Gastroesophageal sphincter (tissue), 4 donors: ENCODE measurements around the gene KDM5A. TPM values are rescaled to one million over a fixed set of nuclear protein-coding genes. Genes with fewer than 3 reads are reported as not detected.

Source experiments
- ATAC-seq: fragments of 150-250 bp; one replicate; pipeline ENCODE4 v1.9.1; 2016; ENCODE audit warnings: mild to moderate bottlenecking, moderate library complexity
- H3K27ac ChIP-seq, 4 donors: fragments of 200-600 bp; sonication (generic) in 3 of 4; 1 replicate in 3 of 4; 2 replicates in 1 of 4; pipeline ENCODE4 v1.5.1; 2016 to 2019
- H3K27me3 ChIP-seq: fragments of 200-600 bp; sonication (generic); one replicate; pipeline ENCODE4 v1.5.1; 2019
- H3K36me3 ChIP-seq, 2 donors: fragments of 200-600 bp; sonication (generic); one replicate each; pipeline ENCODE4 v1.5.1; 2019; ENCODE audit warnings: control low read depth in 1 of 2
- H3K4me1 ChIP-seq, 3 donors: fragments of 200-600 bp; sonication (generic); 1 replicate in 2 of 3; 2 replicates in 1 of 3; pipeline ENCODE4 v1.5.1; 2016 to 2019; ENCODE audit warnings: control low read depth in 2 of 3
- H3K4me3 ChIP-seq, 2 donors: fragments of 200-600 bp; sonication (generic); one replicate each; pipeline ENCODE4 v1.5.1; 2019; ENCODE audit warnings: mild to moderate bottlenecking in 1 of 2, moderate library complexity in 1 of 2
- H3K9me3 ChIP-seq, 3 donors: fragments of 200-600 bp; sonication (generic); one replicate each; pipeline ENCODE4 v1.5.1; 2017 to 2019; ENCODE audit warnings: control low read depth in 2 of 3
- CTCF ChIP-seq, 4 experiments: fragments of 200-600 bp in 2 of 4; fragments of 450-650 bp in 2 of 4; sonication (generic) in 1 of 4; IDR thresholded peaks; one replicate each; pipeline ENCODE4 v1.5.1; 2017 to 2019; ENCODE audit warnings: antibody characterized with exemption in 4 of 4, mild to moderate bottlenecking in 2 of 4, moderate library complexity in 2 of 4
- EP300 ChIP-seq: sonication (generic); formaldehyde crosslinking; IDR thresholded peaks from one replicate; pipeline ENCODE4 v1.6.1; 2017; ENCODE audit warnings: antibody characterized with exemption, mild to moderate bottlenecking
- POLR2A ChIP-seq, 2 donors: fragments of 450-650 bp; IDR thresholded peaks; one replicate each; pipeline ENCODE4 v1.6.1; 2017; ENCODE audit warnings: antibody characterized with exemption in 2 of 2, mild to moderate bottlenecking in 2 of 2, moderate library complexity in 1 of 2
- POLR2AphosphoS5 ChIP-seq: sonication (generic); formaldehyde crosslinking; IDR thresholded peaks from one replicate; pipeline ENCODE4 v1.6.1; 2017; ENCODE audit warnings: antibody characterized with exemption
- WGBS, 2 donors: methylation state at CpG; one replicate each; pipeline ENCODE4 v1.1.5; 2018; ENCODE audit warnings: low coverage in 1 of 2; 5-methylcytosine and 5-hydroxymethylcytosine counted together
- total RNA-seq, 4 donors: library from RNA; depleted of rRNA; stranded (reverse); fragments of >200 nt; gene quantifications; one replicate each; pipeline ENCODE4 v1.1.0, GENCODE V29; 2016

Gene KDM5A
- total RNA-seq, 4 donors from 2014 or later, result 39.3 to 87.9 (median 44.3) TPM

GRCh38 chr12:264269-264668 lies 124.9 kb downstream of the KDM5A start:
- TF ChIP-seq POLR2AphosphoS5, result no peak
- no peak for TF ChIP-seq POLR2A (IDR thresholded peaks at IDR 0.05)
- Histone ChIP-seq H3K36me3 (no peaks in the 10 kb centered on the region), H3K4me3 (no peak overlapping the region), H3K27ac (no peak overlapping the region), H3K27me3 (peaks cover 68% of the 10 kb centered on the region), H3K9me3 (no peaks in the 10 kb centered on the region), H3K4me1 (peaks cover 0 to 10% (median 0%) of the 10 kb centered on the region in 3 donors)
- ATAC-seq, result no peak
- WGBS, 2 donors, result 70 to 86% methylated on average over 3 of the region's 3 CpGs

- peaks cover 0 to 9% (median 0%) of the 10 kb centered on the region in 3 donors for H3K4me1 ChIP-seq
- no peak for ATAC-seq
- no peaks in the 10 kb centered on the region for H3K9me3 ChIP-seq
- H3K36me3 ChIP-seq, result no peaks in the 10 kb centered on the region
- TF ChIP-seq CTCF (IDR thresholded peaks at IDR 0.05) (no peak), EP300 (no peak), POLR2AphosphoS5 (no peak), POLR2A (IDR thresholded peaks at IDR 0.05) (no peak)
- peaks cover 73% of the 10 kb centered on the region for H3K27me3 ChIP-seq
- WGBS, 2 donors, result 65 to 73% methylated on average over 9 of the region's 9 CpGs
- no peak overlapping the region for H3K4me3 ChIP-seq
- no peak overlapping the region for H3K27ac ChIP-seq
These were observed 125.5 kb downstream of the KDM5A start for GRCh38 chr12:263574-263973.

DNA sequence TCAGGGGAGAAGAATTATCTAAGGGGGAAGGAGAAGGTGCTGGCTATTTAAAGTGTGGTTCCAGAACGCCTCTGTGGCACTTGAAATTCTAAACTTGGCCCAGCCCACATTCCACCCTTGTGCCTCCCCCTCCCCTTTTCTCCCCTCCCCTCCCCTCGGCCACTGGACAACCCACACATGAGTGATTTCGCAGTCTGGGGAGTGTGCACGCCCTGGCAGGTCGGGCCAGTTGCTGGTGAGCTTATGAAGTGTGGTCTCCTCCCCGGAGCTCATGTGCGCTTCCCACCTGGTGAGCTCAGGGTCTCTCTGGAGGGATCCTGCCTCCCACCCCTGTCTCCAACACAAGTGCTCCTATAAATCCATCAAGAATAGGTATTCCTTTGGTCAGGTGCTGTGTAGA lies 126.3 kb downstream of the KDM5A start, which contains the start of gene SLC6A13:
TSS of gene SLC6A13 (minus strand) at position 20 of the 400 bp plus-strand sequence. CDS start 2,784 bp downstream, outside the sequence.
- H3K36me3 ChIP-seq, result no peaks in the 10 kb centered on the region
- peaks cover 0 to 1% (median 0%) of the 10 kb centered on the region in 3 donors for H3K4me1 ChIP-seq
- ATAC-seq, result no peak
- no peak for TF ChIP-seq EP300
- TF ChIP-seq POLR2A (IDR thresholded peaks at IDR 0.05), result no peak
- no peak for TF ChIP-seq CTCF (IDR thresholded peaks at IDR 0.05)
- TF ChIP-seq POLR2AphosphoS5, result no peak
- H3K4me3 ChIP-seq, result no peak within 1 kb of the TSS
- no peak within 1 kb of the TSS for H3K27ac ChIP-seq
- H3K27me3 ChIP-seq, result peaks cover 80% of the 10 kb centered on the region
- no peaks in the 10 kb centered on the region for H3K9me3 ChIP-seq
- WGBS, 2 donors, result 0 to 21% methylated on average over 1 to 7 of the region's 7 CpGs

DNA sequence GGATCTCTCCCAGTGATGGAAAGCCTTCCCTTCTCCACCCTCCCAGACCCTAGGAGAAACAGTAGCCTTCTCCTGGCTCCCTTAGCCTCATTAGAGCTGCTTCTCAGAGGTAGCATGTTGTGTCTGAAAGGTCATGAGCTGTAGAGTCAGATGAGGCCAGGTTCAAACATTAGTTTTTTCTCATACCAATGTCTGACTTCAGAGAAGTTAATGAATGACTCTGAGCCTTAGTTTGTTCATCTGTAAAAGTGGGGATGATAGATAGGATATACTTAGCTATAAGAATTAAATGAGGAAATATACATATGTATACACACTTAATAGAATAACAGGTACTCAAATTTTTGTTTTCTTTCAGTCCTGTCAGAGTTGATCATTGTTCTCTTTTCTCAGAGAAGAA lies 127.0 kb downstream of the KDM5A start:
- H3K4me3 ChIP-seq, result no peak overlapping the region
- peaks cover 86% of the 10 kb centered on the region for H3K27me3 ChIP-seq
- no peaks in the 10 kb centered on the region for H3K9me3 ChIP-seq
- no peak overlapping the region for H3K27ac ChIP-seq
- H3K4me1 ChIP-seq, result no peaks in the 10 kb centered on the region
- ATAC-seq, result no peak
- H3K36me3 ChIP-seq, result no peaks in the 10 kb centered on the region
- TF ChIP-seq CTCF (IDR thresholded peaks at IDR 0.05) (no peak), POLR2AphosphoS5 (no peak), EP300 (no peak), POLR2A (IDR thresholded peaks at IDR 0.05) (no peak)

- WGBS, 2 donors, result 38 to 83% methylated on average over 5 to 7 of the region's 14 CpGs
These were observed 131.4 kb downstream of the KDM5A start for GRCh38 chr12:257521-258321.

GRCh38 chr12:256958-257357 lies 132.2 kb downstream of the KDM5A start:
- H3K27me3 ChIP-seq, result peaks cover 90% of the 10 kb centered on the region
- H3K4me3 ChIP-seq, result no peak overlapping the region
- no peaks in the 10 kb centered on the region for H3K9me3 ChIP-seq
- TF ChIP-seq POLR2A (IDR thresholded peaks at IDR 0.05) (no peak), EP300 (no peak), POLR2AphosphoS5 (no peak), CTCF (IDR thresholded peaks at IDR 0.05) (no peak)
- no peak for ATAC-seq
- no peaks in the 10 kb centered on the region for H3K36me3 ChIP-seq
- no peaks in the 10 kb centered on the region for H3K4me1 ChIP-seq
- 43% methylated on average over 3 of the region's 3 CpGs; no CpG with 5 or more reads in 1 of the 2 donors for WGBS, 2 donors
- H3K27ac ChIP-seq, result no peak overlapping the region

More at GRCh38 chr12:257521-258321, 131.4 kb downstream of the KDM5A start:
- H3K27me3 ChIP-seq, result peaks cover 92% of the 10 kb centered on the region
- no peaks in the 10 kb centered on the region for H3K4me1 ChIP-seq
- no peak for TF ChIP-seq POLR2A (IDR thresholded peaks at IDR 0.05)
- no peaks in the 10 kb centered on the region for H3K36me3 ChIP-seq
- no peaks in the 10 kb centered on the region for H3K9me3 ChIP-seq
- no peak for ATAC-seq
- H3K27ac ChIP-seq, result no peak overlapping the region
- H3K4me3 ChIP-seq, result no peak overlapping the region
